ENCODE results near the gene LRRC75A.
"Not testable (repeated sequence)": the region's sequence is repeated elsewhere in the genome, so short reads cannot be mapped to it uniquely, and the experiment has no call there.

Gene LRRC75A

GRCh38 chr17:16459271-16459670 is 32.7 kb downstream of the LRRC75A start:
- DNase-seq (ENCODE audit: low spot score) = no peak
- no peak for TF ChIP-seq CTCF (IDR thresholded peaks at IDR 0.05; ENCODE audit: extremely low read depth, missing control alignments)

GRCh38 chr17:16456742-16457316 is 35.2 kb downstream of the LRRC75A start:
- TF ChIP-seq CTCF (IDR thresholded peaks at IDR 0.05; ENCODE audit: extremely low read depth, missing control alignments) = no peak
- DNase-seq (ENCODE audit: low spot score) = no peak

GRCh38 chr17:16455997-16456741 is 35.8 kb downstream of the LRRC75A start:
- TF ChIP-seq CTCF (IDR thresholded peaks at IDR 0.05; ENCODE audit: extremely low read depth, missing control alignments) = no peak
- DNase-seq (ENCODE audit: low spot score) = no peak

GRCh38 chr17:16453493-16453851 is 38.5 kb downstream of the LRRC75A start:
- no peak for DNase-seq (ENCODE audit: low spot score)
- no peak for TF ChIP-seq CTCF (IDR thresholded peaks at IDR 0.05; ENCODE audit: extremely low read depth, missing control alignments)

DNA sequence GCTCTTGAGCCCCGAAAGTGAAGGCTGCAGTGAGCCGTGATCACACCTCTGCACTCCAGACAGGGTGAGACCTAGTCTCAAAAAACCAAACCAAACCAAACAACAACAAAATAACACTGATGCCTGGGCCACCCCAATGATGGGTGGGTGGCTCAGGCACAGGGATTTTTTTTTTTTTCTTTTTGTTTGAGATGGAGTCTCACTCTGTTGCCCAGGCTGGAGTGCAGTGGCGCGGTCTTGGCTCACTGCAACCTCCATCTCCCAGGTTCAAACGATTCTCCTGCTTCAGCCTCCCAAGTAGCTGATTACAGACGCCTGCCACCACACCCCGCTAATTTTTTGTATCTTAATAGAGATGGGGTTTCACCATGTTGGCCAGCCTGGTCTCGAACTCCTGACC is 39.7 kb downstream of the LRRC75A start:
- DNase-seq (ENCODE audit: low spot score) = not testable (repeated sequence)

- DNase-seq (ENCODE audit: low spot score) = no peak
- TF ChIP-seq CTCF (IDR thresholded peaks at IDR 0.05; ENCODE audit: extremely low read depth, missing control alignments) = no peak
Observed at GRCh38 chr17:16450028-16450427, 42.0 kb downstream of the LRRC75A start.

- TF ChIP-seq CTCF (IDR thresholded peaks at IDR 0.05; ENCODE audit: extremely low read depth, missing control alignments) = no peak
- DNase-seq (ENCODE audit: low spot score) = no peak
Observed at GRCh38 chr17:16449121-16449570, 42.8 kb downstream of the LRRC75A start.

GRCh38 chr17:16448490-16448889 is 43.5 kb downstream of the LRRC75A start:
- no peak for TF ChIP-seq CTCF (IDR thresholded peaks at IDR 0.05; ENCODE audit: extremely low read depth, missing control alignments)

More at GRCh38 chr17:16448490-16448889, 43.5 kb downstream of the LRRC75A start:
- DNase-seq (ENCODE audit: low spot score) = no peak

All from GM20000 (cell line).